Testis (tissue), 3 donors: ENCODE measurements around the gene RAET1E. TPM values are rescaled to one million over a fixed set of nuclear protein-coding genes. Genes with fewer than 3 reads are reported as not detected.

Experiments used
- DNase-seq: peaks from one replicate; pipeline ENCODE4 v3.0.0-alpha.2; 2019
- H3K27ac ChIP-seq, 2 donors: fragments of 200-600 bp; sonication (generic); one replicate each; pipeline ENCODE4 v1.5.1; 2019
- H3K27me3 ChIP-seq: fragments of 200-600 bp; sonication (generic); one replicate; pipeline ENCODE4 v1.5.1; 2019
- H3K36me3 ChIP-seq: fragments of 200-600 bp; sonication (generic); one replicate; pipeline ENCODE4 v1.5.1; 2017; ENCODE audit warnings: low read depth; ENCODE audit errors: missing control alignments
- H3K4me1 ChIP-seq: fragments of 200-600 bp; sonication (generic); one replicate; pipeline ENCODE4 v1.5.1; 2019
- H3K4me3 ChIP-seq, 2 donors: fragments of 200-600 bp; sonication (generic); one replicate each; pipeline ENCODE4 v1.5.1; 2017 to 2019
- H3K9me3 ChIP-seq: fragments of 200-600 bp; sonication (generic); one replicate; pipeline ENCODE4 v1.5.1; 2017
- POLR2A ChIP-seq: fragments of 450-650 bp; IDR thresholded peaks from one replicate; pipeline ENCODE4 v1.6.1; 2017; ENCODE audit warnings: antibody characterized with exemption, mild to moderate bottlenecking, moderate library complexity
- WGBS, 2 donors: methylation state at CpG; one replicate each; pipeline ENCODE4 v1.1.5; 2018; 5-methylcytosine and 5-hydroxymethylcytosine counted together
- intact Hi-C: fragments of 100-400 bp; cut with DNase I; formaldehyde crosslinking; loops from one replicate; pipeline ENCODE4 v1.15.1; 2023; ENCODE audit warnings: low total_unique reads
- polyA plus RNA-seq: library from polyadenylated mRNA; stranded (reverse); fragments of 350-450 nt; fragmentation: Illumina TruSeq; extraction: RNeasy Lipid Tissue Mini Kit (QIAGEN cat#74804); gene quantifications from one replicate; pipeline ENCODE4 v1.2.3, GENCODE V29; 2014; ENCODE audit warnings: low read depth, low replicate concordance; ENCODE audit not compliant: insufficient read depth
- total RNA-seq, 2 donors: library from RNA; depleted of rRNA; stranded (reverse); fragments of >200 nt; gene quantifications; one replicate each; pipeline ENCODE4 v1.2.3, GENCODE V29; 2016
- TF ChIP-seq, protein P1 (sequence below), 3 experiments: fragments of 450-650 bp in 2 of 3; fragments of 200-600 bp in 1 of 3; sonication (generic) in 1 of 3; IDR thresholded peaks; one replicate each; pipeline ENCODE4 v1.5.1; 2016 to 2019; ENCODE audit warnings: antibody characterized with exemption in 3 of 3, mild to moderate bottlenecking in 2 of 3, moderate library complexity in 1 of 3

Gene RAET1E
- total and polyA plus RNA-seq, 3 donors from 2014 or later: 0.30 to 0.31 (median 0.31) TPM

DNA sequence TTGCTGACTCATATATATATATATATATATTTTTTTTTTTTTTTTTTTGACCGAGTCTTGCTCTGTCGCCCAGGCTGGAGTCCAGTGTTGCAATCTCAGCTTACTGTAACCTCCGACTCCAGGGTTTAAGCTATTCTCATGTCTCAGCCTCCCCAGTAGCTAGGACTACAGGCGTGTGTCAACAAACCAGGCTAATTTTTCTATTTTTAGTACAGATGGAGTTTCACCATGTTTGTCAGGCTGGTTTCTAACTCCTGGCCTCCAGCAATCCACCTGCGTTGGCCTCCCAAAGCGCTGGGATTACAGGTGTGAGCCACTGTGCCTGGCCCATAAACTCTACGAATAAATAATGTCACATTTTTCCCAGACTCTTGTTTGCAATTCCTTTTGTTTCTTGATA, 38.5 kb downstream of the RAET1E start:
- peaks cover 5% of the 10 kb centered on the region for H3K4me1 ChIP-seq
- intact Hi-C loops: no loop called here
- no peak for DNase-seq
- no peaks in the 10 kb centered on the region for H3K9me3 ChIP-seq
- no peaks in the 10 kb centered on the region for H3K36me3 ChIP-seq
- H3K27me3 ChIP-seq: no peaks in the 10 kb centered on the region
- whole genome bisulfite sequencing, 2 donors: 88 to 91% methylated on average over 7 of the region's 7 CpGs
- H3K4me3 ChIP-seq: no peak overlapping the region
- H3K27ac ChIP-seq: no peak overlapping the region
- no peak for TF ChIP-seq POLR2A
- TF ChIP-seq, protein P1, sequence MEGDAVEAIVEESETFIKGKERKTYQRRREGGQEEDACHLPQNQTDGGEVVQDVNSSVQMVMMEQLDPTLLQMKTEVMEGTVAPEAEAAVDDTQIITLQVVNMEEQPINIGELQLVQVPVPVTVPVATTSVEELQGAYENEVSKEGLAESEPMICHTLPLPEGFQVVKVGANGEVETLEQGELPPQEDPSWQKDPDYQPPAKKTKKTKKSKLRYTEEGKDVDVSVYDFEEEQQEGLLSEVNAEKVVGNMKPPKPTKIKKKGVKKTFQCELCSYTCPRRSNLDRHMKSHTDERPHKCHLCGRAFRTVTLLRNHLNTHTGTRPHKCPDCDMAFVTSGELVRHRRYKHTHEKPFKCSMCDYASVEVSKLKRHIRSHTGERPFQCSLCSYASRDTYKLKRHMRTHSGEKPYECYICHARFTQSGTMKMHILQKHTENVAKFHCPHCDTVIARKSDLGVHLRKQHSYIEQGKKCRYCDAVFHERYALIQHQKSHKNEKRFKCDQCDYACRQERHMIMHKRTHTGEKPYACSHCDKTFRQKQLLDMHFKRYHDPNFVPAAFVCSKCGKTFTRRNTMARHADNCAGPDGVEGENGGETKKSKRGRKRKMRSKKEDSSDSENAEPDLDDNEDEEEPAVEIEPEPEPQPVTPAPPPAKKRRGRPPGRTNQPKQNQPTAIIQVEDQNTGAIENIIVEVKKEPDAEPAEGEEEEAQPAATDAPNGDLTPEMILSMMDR (IDR thresholded peaks at IDR 0.05): no peak

- TF ChIP-seq, protein P1 (IDR thresholded peaks at IDR 0.05): no peak
- TF ChIP-seq POLR2A: no peak
- Histone ChIP-seq H3K4me1 (peaks cover 5% of the 10 kb centered on the region), H3K9me3 (no peaks in the 10 kb centered on the region), H3K27me3 (no peaks in the 10 kb centered on the region), H3K27ac (no peak overlapping the region), H3K36me3 (no peaks in the 10 kb centered on the region), H3K4me3 (no peak overlapping the region)
- WGBS, 2 donors: 92 to 94% methylated on average over 5 of the region's 5 CpGs
- DNase-seq: no peak
- intact Hi-C loops: no loop called here
These were observed 40.4 kb downstream of the RAET1E start for GRCh38 chr6:149857541-149857940.

DNA sequence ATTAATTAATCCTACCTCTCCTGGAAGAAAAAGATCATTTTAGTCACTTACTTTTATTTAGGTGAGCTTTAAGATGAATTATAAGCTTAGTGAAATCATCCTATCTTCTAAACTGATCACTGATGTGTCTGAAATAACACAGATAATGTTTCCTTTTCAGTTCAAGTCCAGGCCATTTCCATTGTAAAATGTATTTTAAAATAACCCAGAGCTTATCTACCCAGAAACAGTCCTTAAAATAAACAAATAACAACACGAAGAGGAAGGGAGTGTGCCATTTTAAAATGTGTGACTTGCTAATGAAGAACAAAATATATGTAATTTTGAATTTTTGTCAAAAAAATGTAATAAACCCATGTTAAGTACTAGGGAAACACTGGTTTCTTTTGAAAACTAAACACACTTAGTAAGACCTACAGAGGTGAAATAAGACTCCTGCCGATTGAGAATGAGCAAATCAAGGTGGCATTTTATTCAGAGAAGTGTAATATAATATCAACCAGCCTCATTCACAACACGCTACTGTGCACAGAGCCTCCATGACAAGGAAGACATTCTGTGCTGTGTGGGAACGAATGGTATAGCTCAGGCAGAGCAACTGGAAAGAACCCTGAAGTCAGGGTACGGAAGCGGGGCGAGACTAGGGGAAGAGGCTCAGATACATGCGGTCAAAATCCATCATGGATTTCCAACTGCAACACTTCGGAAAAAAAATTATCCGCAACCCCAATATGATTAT, 41.5 kb downstream of the RAET1E start:
- no peaks in the 10 kb centered on the region for H3K9me3 ChIP-seq
- no peak overlapping the region for H3K27ac ChIP-seq
- H3K4me3 ChIP-seq: no peak overlapping the region
- DNase-seq: no peak
- WGBS, 2 donors: 89% methylated on average over 10 of the region's 10 CpGs
- H3K4me1 ChIP-seq: no peaks in the 10 kb centered on the region
- H3K36me3 ChIP-seq: no peaks in the 10 kb centered on the region
- no peaks in the 10 kb centered on the region for H3K27me3 ChIP-seq
- intact Hi-C loops: no loop called here
- TF ChIP-seq, protein P1 (IDR thresholded peaks at IDR 0.05): no peak

GRCh38 chr6:149855741-149856140, 42.2 kb downstream of the RAET1E start:
- no peaks in the 10 kb centered on the region for H3K27me3 ChIP-seq
- H3K4me3 ChIP-seq: no peak overlapping the region
- TF ChIP-seq, protein P1 (IDR thresholded peaks at IDR 0.05): no peak
- no peaks in the 10 kb centered on the region for H3K9me3 ChIP-seq
- H3K4me1 ChIP-seq: no peaks in the 10 kb centered on the region
- no peak for DNase-seq
- intact Hi-C loops: no loop called here
- 84 to 87% methylated on average over 2 of the region's 2 CpGs for WGBS, 2 donors
- no peak overlapping the region for H3K27ac ChIP-seq
- no peaks in the 10 kb centered on the region for H3K36me3 ChIP-seq

DNA sequence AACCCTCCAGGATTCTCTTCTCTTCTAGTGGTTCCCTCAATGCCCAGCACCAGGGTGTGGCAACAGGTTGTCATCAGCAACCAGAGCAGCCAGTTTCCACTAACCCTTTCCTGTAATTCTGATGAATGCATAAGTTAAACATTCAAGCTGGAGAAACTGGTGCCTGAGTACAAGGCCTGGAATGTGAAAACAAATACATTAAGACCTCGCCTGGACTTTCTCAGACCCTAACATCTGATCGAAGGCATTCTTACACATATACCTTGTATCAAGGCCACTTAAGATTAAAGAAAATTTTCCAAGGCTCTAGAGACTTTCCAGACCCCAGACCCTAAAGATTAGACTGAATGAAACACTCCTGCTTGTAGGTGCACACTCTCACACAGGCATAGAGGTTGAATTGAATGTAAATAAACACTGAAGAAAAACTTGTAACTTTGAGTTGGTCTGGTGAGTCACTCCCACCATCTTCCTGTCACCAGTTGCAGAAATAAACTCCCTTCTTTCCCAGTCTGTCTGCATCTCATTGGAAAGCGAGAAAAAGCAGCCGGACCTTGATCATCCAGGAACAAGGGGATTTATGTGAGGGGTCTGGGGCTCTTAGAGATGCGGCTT, 42.8 kb downstream of the RAET1E start:
- no peak overlapping the region for H3K27ac ChIP-seq
- H3K4me1 ChIP-seq: no peaks in the 10 kb centered on the region
- TF ChIP-seq POLR2A: no peak
- TF ChIP-seq, protein P1 (IDR thresholded peaks at IDR 0.05): no peak
- WGBS, 2 donors: 88 to 89% methylated on average over 5 of the region's 5 CpGs
- DNase-seq: no peak
- no peaks in the 10 kb centered on the region for H3K9me3 ChIP-seq
- intact Hi-C loops: no loop called here
- no peaks in the 10 kb centered on the region for H3K27me3 ChIP-seq
- H3K4me3 ChIP-seq: no peak overlapping the region
- no peaks in the 10 kb centered on the region for H3K36me3 ChIP-seq
